UCSD-AML1 (cell line): ENCODE results near the gene RASGRP2.

Experiments used
- DNase-seq: peaks from one replicate; lab custom pipeline; 2025; ENCODE audit not compliant: unreplicated experiment; lab: John Stamatoyannopoulos, UW

RASGRP2 gene

GRCh38 chr11:64743591-64744543 is at the start of gene RASGRP2:
Gene RASGRP2 (minus strand): TSS chr11:64744142. CDS start chr11:64742866, 1,276 bp downstream.
- DNase-seq, result peak; percentile 91

GRCh38 chr11:64792482-64792881 is 48.5 kb upstream of the RASGRP2 start:
- no peak for DNase-seq

GRCh38 chr11:64791781-64792291 is 47.9 kb upstream of the RASGRP2 start:
- no peak for DNase-seq

- no peak for DNase-seq
Measured at GRCh38 chr11:64790205-64791095, 46.5 kb upstream of the RASGRP2 start.

GRCh38 chr11:64789331-64790204 is 45.6 kb upstream of the RASGRP2 start:
- no peak for DNase-seq

GRCh38 chr11:64788321-64789215 is 44.6 kb upstream of the RASGRP2 start:
- no peak for DNase-seq

- DNase-seq, result peak; percentile 62
Measured at GRCh38 chr11:64787526-64788320, 43.8 kb upstream of the RASGRP2 start.

- no peak for DNase-seq
Measured at GRCh38 chr11:64786308-64786707, 42.4 kb upstream of the RASGRP2 start.

- no peak for DNase-seq
Measured at GRCh38 chr11:64784813-64785581, 41.1 kb upstream of the RASGRP2 start.

GRCh38 chr11:64778473-64779298 is 34.7 kb upstream of the RASGRP2 start, which contains the start of gene SF1:
Gene SF1 (minus strand): TSS chr11:64778542. CDS start chr11:64778392, 150 bp downstream.
- peak; percentile 99 for DNase-seq

- DNase-seq, result no peak
Measured at GRCh38 chr11:64778223-64778472, 34.2 kb upstream of the RASGRP2 start.

GRCh38 chr11:64777449-64778222 is 33.7 kb upstream of the RASGRP2 start:
- peak; percentile 85 for DNase-seq

- DNase-seq, result no peak
Measured at GRCh38 chr11:64776875-64777274, 32.9 kb upstream of the RASGRP2 start.

GRCh38 chr11:64776425-64776824 is 32.5 kb upstream of the RASGRP2 start:
- no peak for DNase-seq

GRCh38 chr11:64774144-64774543 is 30.2 kb upstream of the RASGRP2 start:
- no peak for DNase-seq

GRCh38 chr11:64772303-64773018 is 28.5 kb upstream of the RASGRP2 start:
- DNase-seq, result no peak
